ENCODE measurements around the gene HNF1B. TPM values are rescaled to one million over a fixed set of nuclear protein-coding genes. Genes with fewer than 3 reads are reported as not detected.

Gene HNF1B
- total and polyA plus RNA-seq, 2 donors (not counting 3 experiments of a cell fraction or from before 2014, with no cell fraction given): not detected

DNA sequence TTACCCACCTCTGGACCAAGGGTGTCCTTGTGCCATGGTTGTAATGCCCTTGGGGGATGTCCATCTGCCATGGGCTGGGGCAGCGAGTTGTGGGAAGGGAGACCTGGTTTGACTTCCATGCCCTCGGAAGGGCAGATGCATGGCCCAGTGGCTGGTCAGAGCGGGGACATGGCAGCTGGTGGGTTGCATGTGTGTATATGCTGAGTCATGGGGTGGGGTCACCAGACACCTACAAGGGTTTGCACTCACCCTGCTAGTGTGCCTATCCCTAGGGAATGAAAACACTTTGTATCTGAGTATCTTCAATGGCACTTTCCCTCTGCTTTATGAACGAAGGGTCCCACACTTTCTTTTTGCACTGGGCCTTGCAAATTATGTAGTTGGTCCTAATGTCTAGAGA, 10.6 kb upstream of the HNF1B start:
- H3K9ac ChIP-seq (replicated peaks; ENCODE audit: extremely low read depth, insufficient read depth, low read length): no peak overlapping the region
- no TSS peak for BruUV-seq (replicated peaks)

GRCh38 chr17:37754363-37754762, 9.5 kb upstream of the HNF1B start:
- FAIRE-seq (no peak), DNase-seq (ENCODE audit: low read depth, low spot score) (no peak)
- Histone ChIP-seq H3K9me1 (replicated peaks; ENCODE audit: control insufficient read depth, extremely low read depth, insufficient read depth, low read length) (no peaks in the 10 kb centered on the region), H3K79me2 (ENCODE audit: control insufficient read depth, insufficient read depth, low read length) (no peaks in the 10 kb centered on the region), H3K9me3 (replicated peaks; ENCODE audit: control insufficient read depth, insufficient read depth, low read length) (no peaks in the 10 kb centered on the region), H3K36me3 (ENCODE audit: control insufficient read depth in 2 of 2, extremely low read depth in 1 of 2, insufficient read depth in 2 of 2, low read length in 2 of 2) (no peaks in the 10 kb centered on the region), H3K9ac (replicated peaks; ENCODE audit: extremely low read depth, insufficient read depth, low read length) (no peak overlapping the region), H2AFZ (ENCODE audit: low read depth, low read length) (no peak overlapping the region), H3K4me3 (replicated peaks in 1 of 3; ENCODE audit: insufficient read depth in 1 of 3, low read depth in 1 of 3, low read length in 3 of 3) (no peak overlapping the region), H3K4me2 (ENCODE audit: insufficient read depth, low read length) (no peak overlapping the region), H4K20me1 (replicated peaks; ENCODE audit: control insufficient read depth, extremely low read depth, insufficient read depth, low read length) (no peaks in the 10 kb centered on the region), H3K27ac (ENCODE audit: insufficient read depth, low read depth, low read length) (no peak overlapping the region), H3K27me3 (ENCODE audit: control insufficient read depth in 2 of 2, insufficient read depth in 2 of 2, low read length in 2 of 2) (peaks cover 7 to 8% of the 10 kb centered on the region in 2 experiments), H3K4me1 (ENCODE audit: control insufficient read depth, extremely low read depth, insufficient read depth, low read length) (no peaks in the 10 kb centered on the region)
- CTCF ChIA-PET: interaction anchor here (1.5 kb wide), 1 partner anchor 16 kb away, joined by 5 read pairs; no protein-coding TSS in a partner anchor
- intact Hi-C loops (cut with micrococcal nuclease) (no loop called here), dilution Hi-C loops (cut with MboI; ENCODE audit: extremely low pct_ligation_motif_present, low sequenced_read_pairs) (no loop called here)
- TF ChIP-seq, protein P1, sequence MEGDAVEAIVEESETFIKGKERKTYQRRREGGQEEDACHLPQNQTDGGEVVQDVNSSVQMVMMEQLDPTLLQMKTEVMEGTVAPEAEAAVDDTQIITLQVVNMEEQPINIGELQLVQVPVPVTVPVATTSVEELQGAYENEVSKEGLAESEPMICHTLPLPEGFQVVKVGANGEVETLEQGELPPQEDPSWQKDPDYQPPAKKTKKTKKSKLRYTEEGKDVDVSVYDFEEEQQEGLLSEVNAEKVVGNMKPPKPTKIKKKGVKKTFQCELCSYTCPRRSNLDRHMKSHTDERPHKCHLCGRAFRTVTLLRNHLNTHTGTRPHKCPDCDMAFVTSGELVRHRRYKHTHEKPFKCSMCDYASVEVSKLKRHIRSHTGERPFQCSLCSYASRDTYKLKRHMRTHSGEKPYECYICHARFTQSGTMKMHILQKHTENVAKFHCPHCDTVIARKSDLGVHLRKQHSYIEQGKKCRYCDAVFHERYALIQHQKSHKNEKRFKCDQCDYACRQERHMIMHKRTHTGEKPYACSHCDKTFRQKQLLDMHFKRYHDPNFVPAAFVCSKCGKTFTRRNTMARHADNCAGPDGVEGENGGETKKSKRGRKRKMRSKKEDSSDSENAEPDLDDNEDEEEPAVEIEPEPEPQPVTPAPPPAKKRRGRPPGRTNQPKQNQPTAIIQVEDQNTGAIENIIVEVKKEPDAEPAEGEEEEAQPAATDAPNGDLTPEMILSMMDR (IDR thresholded peaks at IDR 0.05; ENCODE audit: extremely low read depth in 1 of 2, insufficient read depth in 1 of 2, low read depth in 1 of 2, low read length in 2 of 2): no peak
- TF ChIP-seq FOS (IDR thresholded peaks at IDR 0.05; ENCODE audit: borderline replicate concordance, insufficient read depth, low read length) (no peak), POLR2AphosphoS5 (IDR thresholded peaks at IDR 0.05; ENCODE audit: insufficient read depth, low read depth, low read length) (no peak), POLR2A (IDR thresholded peaks at IDR 0.05; ENCODE audit: low read depth, low read length) (no peak), GATA2 (IDR thresholded peaks at IDR 0.05; ENCODE audit: insufficient read depth, insufficient read length, low read depth, low read length) (no peak), EZH2 (IDR thresholded peaks at IDR 0.05; ENCODE audit: borderline replicate concordance, low read depth, low read length, severe bottlenecking) (no peak), JUN (IDR thresholded peaks at IDR 0.05; ENCODE audit: borderline replicate concordance, insufficient read depth, insufficient read length, low read depth) (no peak), MYC (IDR thresholded peaks at IDR 0.05; ENCODE audit: low read depth, low read length) (no peak)
- TF ChIP-seq, protein P2, sequence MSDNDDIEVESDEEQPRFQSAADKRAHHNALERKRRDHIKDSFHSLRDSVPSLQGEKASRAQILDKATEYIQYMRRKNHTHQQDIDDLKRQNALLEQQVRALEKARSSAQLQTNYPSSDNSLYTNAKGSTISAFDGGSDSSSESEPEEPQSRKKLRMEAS (IDR thresholded peaks at IDR 0.05; ENCODE audit: insufficient read depth, insufficient read length): no peak
- BruUV-seq (replicated peaks): no TSS peak
- POLR2A ChIA-PET: no interaction called here

More for the DNA sequence above, 10.6 kb upstream of the HNF1B start:
- ChIA-PET POLR2A (no interaction called here), CTCF (no interaction called here)
- Histone ChIP-seq H3K9me3 (replicated peaks; ENCODE audit: control insufficient read depth, insufficient read depth, low read length) (no peaks in the 10 kb centered on the region), H4K20me1 (replicated peaks; ENCODE audit: control insufficient read depth, extremely low read depth, insufficient read depth, low read length) (no peaks in the 10 kb centered on the region), H3K36me3 (ENCODE audit: control insufficient read depth in 2 of 2, extremely low read depth in 1 of 2, insufficient read depth in 2 of 2, low read length in 2 of 2) (no peaks in the 10 kb centered on the region), H3K4me1 (ENCODE audit: control insufficient read depth, extremely low read depth, insufficient read depth, low read length) (no peaks in the 10 kb centered on the region), H3K4me2 (ENCODE audit: insufficient read depth, low read length) (no peak overlapping the region), H2AFZ (ENCODE audit: low read depth, low read length) (no peak overlapping the region), H3K79me2 (ENCODE audit: control insufficient read depth, insufficient read depth, low read length) (no peaks in the 10 kb centered on the region), H3K27me3 (ENCODE audit: control insufficient read depth in 2 of 2, insufficient read depth in 2 of 2, low read length in 2 of 2) (peaks cover 8% of the 10 kb centered on the region in 2 experiments), H3K9me1 (replicated peaks; ENCODE audit: control insufficient read depth, extremely low read depth, insufficient read depth, low read length) (no peaks in the 10 kb centered on the region), H3K4me3 (replicated peaks in 1 of 3; ENCODE audit: insufficient read depth in 1 of 3, low read depth in 1 of 3, low read length in 3 of 3) (no peak overlapping the region), H3K27ac (ENCODE audit: insufficient read depth, low read depth, low read length) (no peak overlapping the region)
- DNase-seq (ENCODE audit: low read depth, low spot score) (no peak), FAIRE-seq (no peak)
- intact Hi-C loops (cut with micrococcal nuclease) (no loop called here), dilution Hi-C loops (cut with MboI; ENCODE audit: extremely low pct_ligation_motif_present, low sequenced_read_pairs) (no loop called here)
- TF ChIP-seq POLR2A (IDR thresholded peaks at IDR 0.05; ENCODE audit: low read depth, low read length) (no peak), GATA2 (IDR thresholded peaks at IDR 0.05; ENCODE audit: insufficient read depth, insufficient read length, low read depth, low read length) (no peak)

Data from endothelial cell of umbilical vein (primary cell).